ELR (cell line): ENCODE results near the gene TMEM33.
"Not testable (repeated sequence)": the region's sequence is repeated elsewhere in the genome, so short reads cannot be mapped to it uniquely, and the experiment has no call there.

Source experiments
- DNase-seq: peaks from one replicate; pipeline ENCODE4 v3.0.0-alpha.2; 2015; ENCODE audit warnings: low read depth

TMEM33 gene

GRCh38 chr4:41934901-41935651 is at the start of gene TMEM33:
Gene TMEM33 (plus strand): TSS chr4:41935429. CDS start chr4:41935485, 56 bp downstream.
- peak; percentile 89 for DNase-seq

- DNase-seq: no peak
Measured at GRCh38 chr4:41885456-41885855, 49.8 kb upstream of the TMEM33 start.

GRCh38 chr4:41887277-41887676 is 48.0 kb upstream of the TMEM33 start:
- DNase-seq: no peak

GRCh38 chr4:41887821-41888686 is 47.2 kb upstream of the TMEM33 start:
- peak; percentile 59 for DNase-seq

- DNase-seq: no peak
Measured at GRCh38 chr4:41888687-41889074, 46.5 kb upstream of the TMEM33 start.

- DNase-seq: no peak
Measured at GRCh38 chr4:41889317-41889716, 45.9 kb upstream of the TMEM33 start.

GRCh38 chr4:41890085-41890484 is 45.1 kb upstream of the TMEM33 start:
- DNase-seq: no peak

- no peak for DNase-seq
Measured at GRCh38 chr4:41896648-41897047, 38.6 kb upstream of the TMEM33 start.

GRCh38 chr4:41897698-41898097 is 37.5 kb upstream of the TMEM33 start:
- DNase-seq: no peak

- DNase-seq: peak; percentile 53
Measured at GRCh38 chr4:41909136-41909535, 26.1 kb upstream of the TMEM33 start.

- peak; percentile 42 for DNase-seq
Measured at GRCh38 chr4:41912546-41912945, 22.7 kb upstream of the TMEM33 start.

- peak; percentile 63 for DNase-seq
Measured at GRCh38 chr4:41913509-41913908, 21.7 kb upstream of the TMEM33 start.

- no peak for DNase-seq
Measured at GRCh38 chr4:41918278-41918677, 17.0 kb upstream of the TMEM33 start.

- DNase-seq: not testable (repeated sequence)
Measured at GRCh38 chr4:41920416-41920815, 14.8 kb upstream of the TMEM33 start.

- no peak for DNase-seq
Measured at GRCh38 chr4:41921476-41921875, 13.8 kb upstream of the TMEM33 start.

- no peak for DNase-seq
Measured at GRCh38 chr4:41927796-41928499, 7.3 kb upstream of the TMEM33 start.

GRCh38 chr4:41930139-41930831 is 4.9 kb upstream of the TMEM33 start:
- DNase-seq: no peak

GRCh38 chr4:41932988-41933387 is 2.2 kb upstream of the TMEM33 start:
- no peak for DNase-seq

GRCh38 chr4:41933997-41934503 is 1.2 kb upstream of the TMEM33 start:
- DNase-seq: no peak

GRCh38 chr4:41934514-41934900 is 722 bp upstream of the TMEM33 start:
- DNase-seq: no peak

GRCh38 chr4:41935652-41936021 is 408 bp downstream of the TMEM33 start:
- peak; percentile 64 for DNase-seq
